Stimulated activated CD8-positive, alpha-beta memory T cell treated with anti-CD3 and anti-CD28 coated beads, Interleukin-4, amount 100 ng/mL, for 1 hour (primary cell): Measurements from ENCODE around the gene SRSF10.
"Not testable (repeated sequence)": the region's sequence is repeated elsewhere in the genome, so short reads cannot be mapped to it uniquely, and the experiment has no call there.

Experiments used
- DNase-seq, 2 donors: peaks; one replicate each; pipeline ENCODE4 v3.0.0-alpha.2; 2020; ENCODE audit warnings: low read depth in 2 of 2, low spot score in 1 of 2

Gene SRSF10

GRCh38 chr1:23979881-23980727 lies at the start of gene SRSF10:
Gene SRSF10 (minus strand): TSS chr1:23980327. CDS start chr1:23980255, 72 bp downstream.
- peak; percentile 89 to 97 for DNase-seq

GRCh38 chr1:24027838-24028468 lies 47.8 kb upstream of the SRSF10 start:
- DNase-seq: no peak

- no peak for DNase-seq
These were observed 42.6 kb upstream of the SRSF10 start for GRCh38 chr1:24022581-24023361.

DNA sequence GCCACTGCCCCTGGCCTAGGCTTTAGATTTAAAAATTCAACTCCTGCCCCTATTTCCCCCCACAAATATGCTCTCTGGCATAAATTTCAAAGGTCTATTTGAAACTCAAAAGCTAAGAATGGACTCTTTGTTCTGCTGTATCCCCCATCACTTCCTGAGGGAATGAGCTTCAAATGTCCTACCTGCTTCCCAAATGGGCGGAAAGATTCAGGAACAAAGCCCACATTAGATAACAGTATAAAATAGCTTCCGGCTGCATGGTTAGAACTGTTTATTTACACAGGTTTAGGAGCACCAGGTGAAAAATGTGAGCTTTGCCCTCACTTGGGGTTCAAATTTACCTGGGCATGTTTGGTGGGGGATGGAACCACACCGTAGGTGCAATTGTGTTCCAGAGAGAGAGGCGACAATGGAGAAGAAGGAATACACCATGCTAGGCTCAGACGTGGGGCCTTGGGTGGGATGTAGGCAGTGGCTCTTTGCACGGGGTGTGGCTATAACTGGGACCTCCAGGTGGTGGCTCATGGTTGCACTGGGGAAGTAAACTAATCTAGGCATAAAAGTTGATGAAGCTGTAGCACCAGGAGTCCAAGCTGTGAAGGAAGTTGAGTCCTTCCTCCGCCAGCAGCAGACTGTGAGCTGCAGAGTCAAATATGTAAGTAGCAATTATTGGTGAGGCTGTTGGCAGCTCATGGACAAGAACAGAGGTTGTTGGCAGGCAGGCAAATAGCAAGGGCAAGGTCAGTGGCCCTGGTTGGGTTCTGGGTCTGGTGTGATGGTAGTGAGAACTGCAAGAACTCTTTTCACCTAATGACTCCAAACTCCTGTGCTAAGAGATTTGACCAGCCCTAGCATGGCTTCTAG lies 41.5 kb upstream of the SRSF10 start:
- DNase-seq: no peak

DNA sequence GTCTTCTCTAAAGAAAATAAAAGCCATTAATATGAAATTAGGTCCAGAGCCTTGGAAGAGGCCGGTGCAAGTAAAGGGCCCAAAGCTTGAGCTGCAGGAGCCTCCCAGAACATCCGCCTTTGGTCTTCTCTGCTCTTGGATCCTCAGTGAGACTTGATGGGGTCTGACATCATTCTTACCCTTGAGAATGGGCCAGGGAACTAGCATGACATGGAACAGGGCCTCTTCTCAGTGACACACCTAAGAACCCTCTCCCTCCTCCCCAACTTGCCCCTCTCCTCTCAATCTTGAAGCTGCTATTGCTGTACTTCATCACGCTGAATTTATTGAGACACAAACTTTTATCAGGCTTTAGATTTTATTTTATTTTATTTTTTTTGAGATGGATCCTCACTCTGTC lies 40.3 kb upstream of the SRSF10 start:
- DNase-seq: no peak

- no peak for DNase-seq
These were observed 39.9 kb upstream of the SRSF10 start for GRCh38 chr1:24020025-24020424.

DNA sequence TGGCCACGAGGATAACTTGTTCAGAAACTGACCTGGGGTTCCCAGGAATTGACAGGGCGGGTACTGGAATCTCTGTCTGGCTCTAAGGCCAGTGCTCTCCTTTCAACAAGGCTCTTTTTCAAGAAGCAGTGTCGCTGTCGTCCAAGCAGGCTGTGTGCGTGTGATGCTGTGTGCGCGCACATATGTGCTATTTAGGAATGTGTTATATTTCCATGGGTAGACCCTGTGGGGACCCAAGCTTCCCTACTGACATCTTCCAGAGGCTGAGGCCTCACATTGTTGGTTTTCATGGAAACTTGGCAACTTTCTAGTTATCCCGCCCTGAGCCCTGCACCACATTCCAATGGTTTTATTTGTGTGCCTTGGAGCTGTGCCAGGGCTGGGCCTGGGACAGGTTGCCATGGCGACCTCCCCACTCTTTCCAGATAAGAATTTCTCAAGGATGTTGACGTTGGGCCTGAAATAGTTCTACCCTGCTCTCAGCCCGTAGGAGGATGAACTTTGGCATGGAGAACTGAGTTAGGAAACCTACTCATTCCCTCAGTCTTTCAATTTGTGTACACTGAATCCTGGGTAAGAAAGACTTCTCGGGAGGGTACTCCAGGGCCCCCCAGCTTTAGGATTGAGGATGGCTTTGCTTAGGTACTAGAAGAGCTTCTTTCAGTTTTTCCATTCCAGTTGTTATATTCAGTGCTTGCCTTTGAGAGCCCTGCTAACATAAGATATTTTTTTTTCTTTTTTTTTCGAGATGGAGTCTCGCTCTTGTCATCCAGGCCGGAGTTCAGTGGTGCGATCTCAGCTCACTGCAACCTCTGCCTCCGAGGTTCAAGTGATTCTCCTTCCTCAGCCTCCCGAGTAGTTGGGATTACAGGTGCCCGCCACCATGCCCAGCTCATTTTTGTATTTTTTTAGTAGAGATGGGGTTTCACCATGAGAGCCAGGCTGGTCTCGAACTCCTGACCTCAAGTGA lies 38.8 kb upstream of the SRSF10 start:
- no peak for DNase-seq

- DNase-seq: no peak
These were observed 35.4 kb upstream of the SRSF10 start for GRCh38 chr1:24015221-24016210.

DNA sequence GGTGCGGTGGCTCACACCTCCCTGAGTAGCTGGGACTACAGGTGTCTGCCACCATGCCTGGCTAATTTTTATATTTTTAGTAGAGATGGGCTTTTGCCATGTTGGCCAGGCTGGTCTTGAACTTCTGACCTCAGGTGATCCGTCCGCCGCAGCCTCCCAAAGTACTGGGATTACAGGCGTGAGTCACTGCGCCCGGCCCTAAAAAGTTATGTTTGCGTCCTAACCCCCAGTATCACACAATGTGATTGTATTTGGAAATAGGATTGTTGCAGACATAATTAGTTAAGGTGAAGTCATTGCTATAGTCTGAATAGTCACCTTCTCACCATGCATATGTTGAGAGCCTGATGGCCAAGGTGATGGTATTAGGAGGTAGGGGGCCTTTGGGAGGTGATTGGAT lies 32.8 kb upstream of the SRSF10 start:
- DNase-seq: not testable (repeated sequence)

- DNase-seq: no peak
These were observed 30.5 kb upstream of the SRSF10 start for GRCh38 chr1:24010650-24011049.

DNA sequence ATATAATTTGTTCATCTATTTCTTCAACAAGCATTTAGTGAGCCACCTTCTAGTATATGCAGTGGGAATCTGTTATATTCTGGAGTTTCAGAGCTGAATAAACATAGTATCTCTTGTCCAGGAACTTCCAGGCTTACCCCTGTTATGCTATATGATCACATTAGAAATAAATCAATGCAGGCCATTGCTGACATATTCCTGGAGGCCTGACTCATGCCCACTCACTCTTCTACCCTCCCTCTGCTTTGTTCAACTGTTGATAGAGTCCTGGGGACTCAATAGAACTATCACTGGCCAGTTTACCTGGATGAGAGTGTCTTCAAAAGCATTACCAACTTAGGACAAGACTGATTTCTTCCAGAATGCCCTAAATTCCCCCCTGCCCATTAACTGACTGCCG lies 29.3 kb upstream of the SRSF10 start:
- no peak for DNase-seq

DNA sequence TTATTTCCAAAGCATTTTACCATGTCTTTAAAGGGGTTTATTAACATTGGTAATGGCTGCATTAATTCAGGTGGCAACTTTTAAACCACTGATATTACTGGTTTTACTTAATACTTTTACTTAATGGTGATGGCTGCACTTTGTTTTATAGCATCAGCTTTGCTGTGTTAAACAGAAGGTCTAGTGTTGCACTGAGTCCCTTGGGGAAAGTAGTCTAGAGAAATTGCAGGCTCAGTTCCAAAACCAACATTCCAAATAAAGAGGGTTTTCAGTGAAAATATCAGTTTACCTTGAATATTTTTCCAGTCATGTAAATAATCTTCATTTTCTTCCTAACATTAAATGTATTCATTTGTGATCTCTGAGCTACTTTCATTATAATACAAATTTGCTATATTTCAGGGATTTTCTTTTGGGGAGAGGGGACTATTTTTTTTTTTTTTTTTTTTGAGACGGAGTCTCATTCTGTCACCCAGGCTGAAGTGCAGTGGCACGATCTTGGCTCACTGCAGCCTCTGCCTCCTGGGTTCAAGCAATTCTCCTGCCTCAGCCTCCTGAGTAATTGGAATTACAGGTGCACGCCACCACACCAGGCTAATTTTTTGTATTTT lies 28.6 kb upstream of the SRSF10 start:
- DNase-seq: not testable (repeated sequence)

DNA sequence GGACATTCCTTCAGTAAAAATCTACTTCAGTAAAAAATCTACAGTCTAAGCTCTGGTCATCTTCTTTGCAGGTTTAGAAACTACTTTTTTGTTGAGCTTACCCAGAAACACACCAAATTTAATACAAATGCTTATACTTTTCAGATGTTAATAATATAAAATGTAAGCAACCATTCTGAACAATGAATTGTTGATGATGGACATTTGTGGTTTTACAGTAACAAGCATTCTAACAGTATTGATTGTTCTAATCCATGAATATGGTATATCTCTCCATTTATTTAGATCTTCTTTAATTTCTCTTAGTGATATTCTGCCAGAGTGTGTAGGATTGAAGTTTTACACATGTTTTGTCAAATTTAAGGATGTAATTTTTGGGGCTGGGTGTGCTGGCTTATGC lies 27.0 kb upstream of the SRSF10 start:
- no peak for DNase-seq

- no peak for DNase-seq
These were observed 25.0 kb upstream of the SRSF10 start for GRCh38 chr1:24005163-24005562.

GRCh38 chr1:24004132-24004531 lies 24.0 kb upstream of the SRSF10 start:
- no peak for DNase-seq

- DNase-seq: no peak
These were observed 23.3 kb upstream of the SRSF10 start for GRCh38 chr1:24003331-24003972.

GRCh38 chr1:24002695-24003094 lies 22.6 kb upstream of the SRSF10 start:
- DNase-seq: no peak
